K562 (cell line): ENCODE results near the gene SMR3B. TPM values are rescaled to one million over a fixed set of nuclear protein-coding genes. Genes with fewer than 3 reads are reported as not detected.

ENCODE experiments used
- polyA plus RNA-seq, 8 experiments: library from polyadenylated mRNA; depleted of rRNA in 4 of 8; stranded (reverse) in 5 of 8; unstranded in 3 of 8; fragments of >200 nt; fragmentation: Nextera tagmentation in 2 of 8; fragmentation: Illumina TruSeq in 1 of 8; extraction: Ambion mirVana in 2 of 8; extraction: Trizol in 1 of 8; gene quantifications; 2 replicates each; pipeline versions ENCODE4 v1.2.1 to v1.2.3, GENCODE V29; 2011 to 2014; ENCODE audit warnings: inconsistent platforms in 1 of 8, missing spikeins in 1 of 8
- total RNA-seq, 7 experiments: library from RNA; depleted of rRNA in 6 of 7; stranded (reverse); fragments of >200 nt in 6 of 7; fragmentation: Illumina TruSeq in 2 of 7; extraction: Trizol in 2 of 7; gene quantifications; 2 replicates each; pipeline versions ENCODE4 v1.2.1 to v1.2.3, GENCODE V29; 2011 to 2021; ENCODE audit warnings: low replicate concordance in 1 of 7

The SMR3B gene
- total and polyA plus RNA-seq, 9 of the 15 experiments (the other 6 are each of a cell fraction or from before 2014, with no cell fraction given), result not detected

Other genes with a start within 250 kb of the SMR3B start
Only the 7 nearest of the 11 such genes appear.
- not detected in 2 replicates for gene FDCSP, start 157.0 kb upstream of the SMR3B start, total RNA-seq (2014; rRNA removed)
- gene FDCSP, start 157.0 kb upstream of the SMR3B start, total RNA-seq (2014; rRNA removed; fragmentation: Illumina TruSeq; extraction: Trizol), result not detected in 2 replicates
- gene FDCSP, start 157.0 kb upstream of the SMR3B start, total RNA-seq (2015; rRNA removed; fragmentation: Illumina TruSeq; extraction: Trizol), result not detected in 2 replicates
- gene FDCSP, start 157.0 kb upstream of the SMR3B start, total RNA-seq (2021), result not detected in 2 replicates
- not detected in 2 replicates for gene FDCSP, start 157.0 kb upstream of the SMR3B start, polyA plus RNA-seq (2011; rRNA removed)
- not detected in 2 replicates for gene FDCSP, start 157.0 kb upstream of the SMR3B start, polyA plus RNA-seq (2014; fragmentation: Illumina TruSeq; extraction: Trizol)
- gene FDCSP, start 157.0 kb upstream of the SMR3B start, polyA plus RNA-seq (2014; fragmentation: Nextera tagmentation; extraction: Ambion mirVana), result not detected
- gene FDCSP, start 157.0 kb upstream of the SMR3B start, polyA plus RNA-seq (2014; rRNA removed), result not detected in 2 replicates
- not detected in 2 replicates for gene CSN3, start 140.5 kb upstream of the SMR3B start, total RNA-seq (2014; rRNA removed)
- gene CSN3, start 140.5 kb upstream of the SMR3B start, total RNA-seq (2014; rRNA removed; fragmentation: Illumina TruSeq; extraction: Trizol), result not detected in 2 replicates
- gene CSN3, start 140.5 kb upstream of the SMR3B start, total RNA-seq (2015; rRNA removed; fragmentation: Illumina TruSeq; extraction: Trizol), result not detected in 2 replicates
- not detected in 2 replicates for gene CSN3, start 140.5 kb upstream of the SMR3B start, total RNA-seq (2021)
- gene CSN3, start 140.5 kb upstream of the SMR3B start, polyA plus RNA-seq (2011; rRNA removed), result not detected in 2 replicates
- gene CSN3, start 140.5 kb upstream of the SMR3B start, polyA plus RNA-seq (2014; fragmentation: Illumina TruSeq; extraction: Trizol), result not detected in 2 replicates
- not detected for gene CSN3, start 140.5 kb upstream of the SMR3B start, polyA plus RNA-seq (2014; fragmentation: Nextera tagmentation; extraction: Ambion mirVana)
- not detected in 2 replicates for gene CSN3, start 140.5 kb upstream of the SMR3B start, polyA plus RNA-seq (2014; rRNA removed)
- not detected in 2 replicates for gene CABS1, start 48.1 kb upstream of the SMR3B start, total RNA-seq (2014; rRNA removed)
- not detected in 2 replicates for gene CABS1, start 48.1 kb upstream of the SMR3B start, total RNA-seq (2014; rRNA removed; fragmentation: Illumina TruSeq; extraction: Trizol)
- not detected in 2 replicates for gene CABS1, start 48.1 kb upstream of the SMR3B start, total RNA-seq (2015; rRNA removed; fragmentation: Illumina TruSeq; extraction: Trizol)
- not detected in 2 replicates for gene CABS1, start 48.1 kb upstream of the SMR3B start, total RNA-seq (2021)
- gene CABS1, start 48.1 kb upstream of the SMR3B start, polyA plus RNA-seq (2011; rRNA removed), result not detected in 2 replicates
- gene CABS1, start 48.1 kb upstream of the SMR3B start, polyA plus RNA-seq (2014; fragmentation: Illumina TruSeq; extraction: Trizol), result not detected in 2 replicates
- gene CABS1, start 48.1 kb upstream of the SMR3B start, polyA plus RNA-seq (2014; fragmentation: Nextera tagmentation; extraction: Ambion mirVana), result not detected
- not detected in 2 replicates for gene CABS1, start 48.1 kb upstream of the SMR3B start, polyA plus RNA-seq (2014; rRNA removed)
- not detected in 2 replicates for gene SMR3A, start 22.4 kb upstream of the SMR3B start, total RNA-seq (2014; rRNA removed)
- gene SMR3A, start 22.4 kb upstream of the SMR3B start, total RNA-seq (2014; rRNA removed; fragmentation: Illumina TruSeq; extraction: Trizol), result not detected in 2 replicates
- gene SMR3A, start 22.4 kb upstream of the SMR3B start, total RNA-seq (2015; rRNA removed; fragmentation: Illumina TruSeq; extraction: Trizol), result not detected in 2 replicates
- gene SMR3A, start 22.4 kb upstream of the SMR3B start, total RNA-seq (2021), result not detected in 2 replicates
- gene SMR3A, start 22.4 kb upstream of the SMR3B start, polyA plus RNA-seq (2011; rRNA removed), result not detected in 2 replicates
- not detected in 2 replicates for gene SMR3A, start 22.4 kb upstream of the SMR3B start, polyA plus RNA-seq (2014; fragmentation: Illumina TruSeq; extraction: Trizol)
- not detected for gene SMR3A, start 22.4 kb upstream of the SMR3B start, polyA plus RNA-seq (2014; fragmentation: Nextera tagmentation; extraction: Ambion mirVana)
- not detected in 2 replicates for gene SMR3A, start 22.4 kb upstream of the SMR3B start, polyA plus RNA-seq (2014; rRNA removed)
- gene OPRPN, start 14.8 kb downstream of the SMR3B start, total RNA-seq (2014; rRNA removed), result not detected in 2 replicates
- gene OPRPN, start 14.8 kb downstream of the SMR3B start, total RNA-seq (2014; rRNA removed; fragmentation: Illumina TruSeq; extraction: Trizol), result not detected in 2 replicates
- gene OPRPN, start 14.8 kb downstream of the SMR3B start, total RNA-seq (2015; rRNA removed; fragmentation: Illumina TruSeq; extraction: Trizol), result not detected in 2 replicates
- gene OPRPN, start 14.8 kb downstream of the SMR3B start, total RNA-seq (2021), result not detected in 2 replicates
- not detected in 2 replicates for gene OPRPN, start 14.8 kb downstream of the SMR3B start, polyA plus RNA-seq (2011; rRNA removed)
- not detected in 2 replicates for gene OPRPN, start 14.8 kb downstream of the SMR3B start, polyA plus RNA-seq (2014; fragmentation: Illumina TruSeq; extraction: Trizol)
- gene OPRPN, start 14.8 kb downstream of the SMR3B start, polyA plus RNA-seq (2014; fragmentation: Nextera tagmentation; extraction: Ambion mirVana), result not detected
- gene OPRPN, start 14.8 kb downstream of the SMR3B start, polyA plus RNA-seq (2014; rRNA removed), result not detected in 2 replicates
- not detected in 2 replicates for gene MUC7, start 89.1 kb downstream of the SMR3B start, total RNA-seq (2014; rRNA removed)
- gene MUC7, start 89.1 kb downstream of the SMR3B start, total RNA-seq (2014; rRNA removed; fragmentation: Illumina TruSeq; extraction: Trizol), result not detected in 2 replicates
- not detected in 2 replicates for gene MUC7, start 89.1 kb downstream of the SMR3B start, total RNA-seq (2015; rRNA removed; fragmentation: Illumina TruSeq; extraction: Trizol)
- gene MUC7, start 89.1 kb downstream of the SMR3B start, total RNA-seq (2021), result not detected in 2 replicates
- gene MUC7, start 89.1 kb downstream of the SMR3B start, polyA plus RNA-seq (2011; rRNA removed), result not detected in 2 replicates
- not detected in 2 replicates for gene MUC7, start 89.1 kb downstream of the SMR3B start, polyA plus RNA-seq (2014; fragmentation: Illumina TruSeq; extraction: Trizol)
- not detected for gene MUC7, start 89.1 kb downstream of the SMR3B start, polyA plus RNA-seq (2014; fragmentation: Nextera tagmentation; extraction: Ambion mirVana)
- gene MUC7, start 89.1 kb downstream of the SMR3B start, polyA plus RNA-seq (2014; rRNA removed), result not detected in 2 replicates
- gene AMTN, start 135.4 kb downstream of the SMR3B start, total RNA-seq (2014; rRNA removed), result not detected in 2 replicates
- gene AMTN, start 135.4 kb downstream of the SMR3B start, total RNA-seq (2014; rRNA removed; fragmentation: Illumina TruSeq; extraction: Trizol), result not detected in 2 replicates
- not detected in 2 replicates for gene AMTN, start 135.4 kb downstream of the SMR3B start, total RNA-seq (2015; rRNA removed; fragmentation: Illumina TruSeq; extraction: Trizol)
- gene AMTN, start 135.4 kb downstream of the SMR3B start, total RNA-seq (2021), result not detected in 2 replicates
- not detected in 2 replicates for gene AMTN, start 135.4 kb downstream of the SMR3B start, polyA plus RNA-seq (2011; rRNA removed)
- gene AMTN, start 135.4 kb downstream of the SMR3B start, polyA plus RNA-seq (2014; fragmentation: Illumina TruSeq; extraction: Trizol), result not detected in 2 replicates
- not detected for gene AMTN, start 135.4 kb downstream of the SMR3B start, polyA plus RNA-seq (2014; fragmentation: Nextera tagmentation; extraction: Ambion mirVana)
- gene AMTN, start 135.4 kb downstream of the SMR3B start, polyA plus RNA-seq (2014; rRNA removed), result not detected in 2 replicates